SK-N-SH (cell line): Measurements from ENCODE around the gene ZC3H15. TPM values are rescaled to one million over a fixed set of nuclear protein-coding genes. Genes with fewer than 3 reads are reported as not detected.
A peak's percentile ranks its signal among the peaks of the same experiment; 100 is the strongest.

Experiments
- CTCF ChIA-PET: fragments of 300-600, 350-600 bp; formaldehyde crosslinking; extraction: SDS; loops from one replicate; lab custom pipeline; 2021; lab: Yijun Ruan, JAX
- POLR2A ChIA-PET: fragments of 350-600 bp; sonication (Branson Sonifier 250); formaldehyde crosslinking; extraction: SDS; loops from one replicate; lab custom pipeline; 2020; ENCODE audit warnings: antibody characterized with exemption, inconsistent platforms; lab: Yijun Ruan, JAX
- DNase-seq: peaks from one replicate; pipeline ENCODE4 v3.0.0; 2012
- H2AFZ ChIP-seq: fragments of 200-600 bp; sonication (generic); 2 replicates; pipeline ENCODE4 v1.8.1; 2016; ENCODE audit warnings: antibody characterized with exemption, mild to moderate bottlenecking, low read depth
- H3F3A ChIP-seq: fragments of 200-600 bp; sonication (generic); replicated peaks from 2 replicates; pipeline ENCODE3; 2016; ENCODE audit warnings: antibody characterized with exemption, mild to moderate bottlenecking; ENCODE audit not compliant: insufficient read depth
- H3K27ac ChIP-seq, 2 experiments: fragments of 200-500 bp in 1 of 2; fragments of 200-600 bp in 1 of 2; sonication (Bioruptor generic) in 1 of 2; sonication (generic), shearing (Covaris generic) in 1 of 2; 2 replicates each; pipeline versions ENCODE4 v1.5.1 to v1.6.1; 2014 to 2016; ENCODE audit warnings: low read depth in 2 of 2, inconsistent platforms in 1 of 2, low read length in 1 of 2, mild to moderate bottlenecking in 1 of 2, mixed read lengths in 1 of 2
- H3K27me3 ChIP-seq: fragments of 200-600 bp; sonication (generic), shearing (Covaris generic); 2 replicates; pipeline ENCODE4 v1.6.1; 2016; ENCODE audit warnings: mixed run types; ENCODE audit not compliant: insufficient read depth
- H3K36me3 ChIP-seq, 2 experiments: fragments of 200-500 bp in 1 of 2; fragments of 200-600 bp in 1 of 2; sonication (Bioruptor generic) in 1 of 2; sonication (generic) in 1 of 2; replicated peaks in 1 of 2; 2 replicates each; pipeline versions ENCODE3 to v1.5.1; 2014 to 2016; ENCODE audit warnings: low read length in 1 of 2, mild to moderate bottlenecking in 1 of 2; ENCODE audit not compliant: insufficient read depth in 2 of 2, control insufficient read depth in 1 of 2
- H3K4me1 ChIP-seq, 2 experiments: fragments of 200-500 bp in 1 of 2; fragments of 200-600 bp in 1 of 2; sonication (Bioruptor generic) in 1 of 2; sonication (generic), shearing (Covaris generic) in 1 of 2; 2 replicates each; pipeline versions ENCODE4 v1.5.1 to v1.6.1; 2014 to 2016; ENCODE audit warnings: low read depth in 1 of 2, low read length in 1 of 2, mixed run types in 1 of 2; ENCODE audit not compliant: insufficient read depth in 2 of 2, control insufficient read depth in 1 of 2
- H3K4me2 ChIP-seq: fragments of 200-600 bp; sonication (generic), shearing (Covaris generic); 2 replicates; pipeline ENCODE4 v1.6.1; 2017; ENCODE audit warnings: mixed run types
- H3K4me3 ChIP-seq, 2 experiments: fragments of 200-500 bp in 1 of 2; fragments of 200-600 bp in 1 of 2; sonication (Bioruptor generic) in 1 of 2; sonication (generic), shearing (Covaris generic) in 1 of 2; 2 replicates each; pipeline versions ENCODE4 v1.5.1 to v1.8.1; 2014 to 2016; ENCODE audit warnings: low read depth in 2 of 2, inconsistent platforms in 1 of 2, low read length in 1 of 2, mild to moderate bottlenecking in 1 of 2, mixed read lengths in 1 of 2, moderate library complexity in 1 of 2
- H3K79me2 ChIP-seq: fragments of 200-600 bp; sonication (generic); 2 replicates; pipeline ENCODE4 v1.8.1; 2017; ENCODE audit warnings: mild to moderate bottlenecking; ENCODE audit not compliant: insufficient read depth
- H3K9ac ChIP-seq: fragments of 200-600 bp; sonication (generic); 2 replicates; pipeline ENCODE4 v1.6.1; 2017; ENCODE audit warnings: mixed run types
- H3K9me2 ChIP-seq: fragments of 200-600 bp; sonication (generic); 2 replicates; pipeline ENCODE4 v1.6.1; 2017; ENCODE audit warnings: mixed run types
- H3K9me3 ChIP-seq: fragments of 200-600 bp; sonication (generic); 2 replicates; pipeline ENCODE4 v1.6.1; 2017; ENCODE audit warnings: mixed run types, mild to moderate bottlenecking, moderate library complexity
- H4K20me1 ChIP-seq: fragments of 200-600 bp; sonication (generic); 2 replicates; pipeline ENCODE4 v1.6.1; 2017; ENCODE audit warnings: mild to moderate bottlenecking, mixed run types; ENCODE audit not compliant: insufficient read depth
- ELF1 ChIP-seq: IDR thresholded peaks from 2 replicates; pipeline ENCODE4 v1.4.0; 2012
- EP300 ChIP-seq, 2 experiments: IDR thresholded peaks; 2 replicates each; pipeline versions ENCODE4 v1.4.0 to v1.6.1; 2012; ENCODE audit warnings: borderline replicate concordance in 1 of 2, low read depth in 1 of 2, low read length in 1 of 2
- FOXM1 ChIP-seq: IDR thresholded peaks from 2 replicates; pipeline ENCODE4 v1.4.0; 2012; ENCODE audit warnings: low read depth, mild to moderate bottlenecking
- GATA2 ChIP-seq: sonication (generic); formaldehyde crosslinking; IDR thresholded peaks from 2 replicates; pipeline ENCODE4 v1.5.0; 2020; ENCODE audit warnings: mild to moderate bottlenecking, missing genetic modification reagents
- JUND ChIP-seq: IDR thresholded peaks from 2 replicates; pipeline ENCODE4 v1.4.0; 2012
- MEF2A ChIP-seq: IDR thresholded peaks from 2 replicates; pipeline ENCODE4 v1.4.0; 2012; ENCODE audit warnings: low read depth, borderline replicate concordance
- MXI1 ChIP-seq: IDR thresholded peaks from 2 replicates; pipeline ENCODE4 v1.6.1; 2012; ENCODE audit warnings: mild to moderate bottlenecking, low read depth, low read length, improper control_type of control experiment
- NFIC ChIP-seq: IDR thresholded peaks from 2 replicates; pipeline ENCODE4 v1.4.0; 2012; ENCODE audit warnings: borderline replicate concordance
- POLR2AphosphoS5 ChIP-seq: IDR thresholded peaks from 2 replicates; pipeline ENCODE4 v1.6.1; 2012; ENCODE audit warnings: low read depth, low read length
- RAD21 ChIP-seq: IDR thresholded peaks from 2 replicates; pipeline ENCODE4 v1.6.1; 2012; ENCODE audit warnings: mild to moderate bottlenecking, low read length
- RFX5 ChIP-seq: IDR thresholded peaks from 2 replicates; pipeline ENCODE4 v1.6.1; 2012; ENCODE audit warnings: mild to moderate bottlenecking, improper control_type of control experiment, low read length
- RXRA ChIP-seq: IDR thresholded peaks from 2 replicates; pipeline ENCODE4 v1.4.0; 2012; ENCODE audit warnings: low read depth, mild to moderate bottlenecking, borderline replicate concordance
- SIN3A ChIP-seq: IDR thresholded peaks from 2 replicates; pipeline ENCODE4 v1.6.1; 2012; ENCODE audit warnings: low read depth, mild to moderate bottlenecking, low read length, moderate library complexity, borderline replicate concordance
- SMC3 ChIP-seq: IDR thresholded peaks from 2 replicates; pipeline ENCODE4 v1.6.1; 2012; ENCODE audit warnings: low read depth, low read length, improper control_type of control experiment
- TAF1 ChIP-seq: IDR thresholded peaks from 2 replicates; pipeline ENCODE4 v1.6.1; 2012; ENCODE audit warnings: low read depth, mild to moderate bottlenecking, low read length, moderate library complexity, borderline replicate concordance
- YY1 ChIP-seq: IDR thresholded peaks from 2 replicates; pipeline ENCODE4 v1.4.0; 2012; ENCODE audit warnings: low read depth, mild to moderate bottlenecking
- WGBS: methylation state at CpG from one replicate; pipeline ENCODE4 v1.1.6; 2017; ENCODE audit warnings: low lambda C conversion rate; 5-methylcytosine and 5-hydroxymethylcytosine counted together
- polyA plus RNA-seq, 3 experiments: library from polyadenylated mRNA; depleted of rRNA; stranded (reverse); fragments of >200 nt; gene quantifications; 2 replicates each; pipeline ENCODE4 v1.2.3, GENCODE V29; 2012
- TF ChIP-seq, protein P1 (sequence below): IDR thresholded peaks from 2 replicates; pipeline ENCODE4 v1.4.0; 2012; ENCODE audit warnings: low read depth, borderline replicate concordance
- TF ChIP-seq, protein P2 (sequence below): IDR thresholded peaks from 2 replicates; pipeline ENCODE4 v1.6.1; 2012; ENCODE audit warnings: mild to moderate bottlenecking, low read depth, low read length, moderate library complexity
- TF ChIP-seq, protein P3 (sequence below): IDR thresholded peaks from 2 replicates; pipeline ENCODE4 v1.4.0; 2012; ENCODE audit warnings: low read depth, borderline replicate concordance
- TF ChIP-seq, protein P4 (sequence below): IDR thresholded peaks from 2 replicates; pipeline ENCODE4 v1.4.0; 2012; ENCODE audit warnings: low read depth

Gene ZC3H15
- polyA plus RNA-seq, 1 of the 3 experiments (the other 2 are of a cell fraction): 26.5 TPM

DNA sequence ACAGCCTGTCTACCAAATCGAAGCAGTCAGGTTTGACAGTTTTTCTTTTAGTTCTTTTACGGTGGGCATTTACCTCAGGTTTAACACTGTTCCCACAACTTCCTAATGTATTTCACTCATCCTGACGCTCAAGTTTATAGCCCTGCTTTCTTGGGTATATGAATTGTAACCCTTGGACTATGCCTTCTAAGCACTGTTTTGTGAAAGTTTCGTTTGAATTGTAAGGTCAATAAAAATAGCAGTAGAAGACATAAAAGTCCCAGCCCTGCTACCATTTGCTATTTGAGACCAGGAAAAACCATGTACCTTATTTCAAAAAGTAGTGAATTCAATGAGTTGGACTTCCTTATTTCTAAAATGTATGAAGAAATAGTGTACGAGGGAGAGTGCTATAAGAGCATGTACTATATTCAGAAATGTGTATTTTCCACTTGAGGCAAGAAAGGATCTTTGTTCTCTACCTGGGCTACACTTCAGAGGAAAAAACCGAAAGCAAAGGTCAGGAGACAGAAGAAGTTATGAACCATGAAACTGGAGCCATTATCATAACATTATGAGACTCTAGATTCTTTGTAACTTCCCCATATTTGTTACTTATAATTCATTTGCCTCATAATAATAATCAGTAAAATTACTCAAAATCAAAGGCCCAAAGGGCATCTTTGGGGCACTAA is 1.9 kb upstream of the ZC3H15 start:
- TF ChIP-seq GATA2 (CRISPR knock-in tag): no peak
- no peak for TF ChIP-seq RXRA
- TF ChIP-seq NFIC: no peak
- H3K27me3 ChIP-seq: no peaks in the 10 kb centered on the region
- no peak overlapping the region for H3K27ac ChIP-seq
- H3K4me2 ChIP-seq: peak overlapping the region; percentile 76
- H3K36me3 ChIP-seq: peaks cover 0 to 4% of the 10 kb centered on the region in 2 experiments
- peak overlapping the region in 1 of 2 experiments; percentile 94; a peak in 1 of 4 replicates for H3K4me3 ChIP-seq
- H3K9ac ChIP-seq: no peak overlapping the region
- no peaks in the 10 kb centered on the region for H3F3A ChIP-seq
- H3K79me2 ChIP-seq: peaks cover 48% of the 10 kb centered on the region
- CTCF ChIA-PET: no interaction called here
- POLR2A ChIA-PET: no interaction called here
- H3K4me1 ChIP-seq: peaks cover 9 to 10% of the 10 kb centered on the region in 2 experiments; a peak in 3 of 4 replicates
- H2AFZ ChIP-seq: no peak overlapping the region
- H3K9me3 ChIP-seq: no peaks in the 10 kb centered on the region
- H3K9me2 ChIP-seq: no peaks in the 10 kb centered on the region
- DNase-seq: no peak
- peaks cover 22% of the 10 kb centered on the region for H4K20me1 ChIP-seq
- 91% methylated on average over 6 of the region's 6 CpGs for WGBS

DNA sequence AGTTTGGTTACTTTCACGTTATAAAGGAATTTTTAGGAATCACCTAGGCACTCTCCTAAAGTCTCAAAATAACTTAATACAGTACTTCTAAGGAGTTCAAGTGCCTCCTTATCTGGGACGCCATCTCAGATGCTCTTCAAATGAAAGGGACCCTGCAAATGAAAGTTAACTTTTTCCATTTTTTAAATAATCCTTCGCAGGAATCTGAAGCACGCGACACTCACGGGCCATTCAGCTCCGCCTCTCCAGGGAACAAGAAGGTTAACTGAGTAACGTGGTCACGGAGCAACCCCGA is 537 bp upstream of the ZC3H15 start:
- peak overlapping the region; percentile 94 to 99 for H3K4me3 ChIP-seq
- DNase-seq: no peak
- ChIA-PET CTCF (interaction anchor here (0.9 kb wide), 1 partner anchor 156 kb away, joined by 3 read pairs; no protein-coding TSS in a partner anchor), POLR2A (interaction anchor here (0.6 to 1.5 kb wide), 6 partner anchors 19 to 425 kb away, joined by 3 to 9 read pairs (median 4); partner anchors contain the start of gene ITGAV)
- 0% methylated on average over 7 of the region's 10 CpGs for WGBS
- peak overlapping the region; percentile 83 for H2AFZ ChIP-seq
- no peaks in the 10 kb centered on the region for H3K27me3 ChIP-seq
- H3K79me2 ChIP-seq: peaks cover 61% of the 10 kb centered on the region
- no peaks in the 10 kb centered on the region for H3K9me3 ChIP-seq
- H3K4me1 ChIP-seq: peaks cover 9 to 10% of the 10 kb centered on the region in 2 experiments; a peak in 3 of 4 replicates
- peaks cover 35% of the 10 kb centered on the region for H4K20me1 ChIP-seq
- TF ChIP-seq, protein P1, sequence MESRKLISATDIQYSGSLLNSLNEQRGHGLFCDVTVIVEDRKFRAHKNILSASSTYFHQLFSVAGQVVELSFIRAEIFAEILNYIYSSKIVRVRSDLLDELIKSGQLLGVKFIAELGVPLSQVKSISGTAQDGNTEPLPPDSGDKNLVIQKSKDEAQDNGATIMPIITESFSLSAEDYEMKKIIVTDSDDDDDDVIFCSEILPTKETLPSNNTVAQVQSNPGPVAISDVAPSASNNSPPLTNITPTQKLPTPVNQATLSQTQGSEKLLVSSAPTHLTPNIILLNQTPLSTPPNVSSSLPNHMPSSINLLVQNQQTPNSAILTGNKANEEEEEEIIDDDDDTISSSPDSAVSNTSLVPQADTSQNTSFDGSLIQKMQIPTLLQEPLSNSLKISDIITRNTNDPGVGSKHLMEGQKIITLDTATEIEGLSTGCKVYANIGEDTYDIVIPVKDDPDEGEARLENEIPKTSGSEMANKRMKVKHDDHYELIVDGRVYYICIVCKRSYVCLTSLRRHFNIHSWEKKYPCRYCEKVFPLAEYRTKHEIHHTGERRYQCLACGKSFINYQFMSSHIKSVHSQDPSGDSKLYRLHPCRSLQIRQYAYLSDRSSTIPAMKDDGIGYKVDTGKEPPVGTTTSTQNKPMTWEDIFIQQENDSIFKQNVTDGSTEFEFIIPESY: no peak
- TF ChIP-seq JUND (no peak), FOXM1 (no peak), SIN3A (no peak), SMC3 (no peak), EP300 (IDR thresholded peaks at IDR 0.05; ENCODE audit: borderline replicate concordance in 1 of 2, low read depth in 1 of 2, low read length in 1 of 2) (no peak), RAD21 (no peak), POLR2AphosphoS5 (no peak), RFX5 (no peak), MXI1 (no peak), TAF1 (no peak), ELF1 (no peak), MEF2A (no peak), YY1 (no peak)
- TF ChIP-seq, protein P2, sequence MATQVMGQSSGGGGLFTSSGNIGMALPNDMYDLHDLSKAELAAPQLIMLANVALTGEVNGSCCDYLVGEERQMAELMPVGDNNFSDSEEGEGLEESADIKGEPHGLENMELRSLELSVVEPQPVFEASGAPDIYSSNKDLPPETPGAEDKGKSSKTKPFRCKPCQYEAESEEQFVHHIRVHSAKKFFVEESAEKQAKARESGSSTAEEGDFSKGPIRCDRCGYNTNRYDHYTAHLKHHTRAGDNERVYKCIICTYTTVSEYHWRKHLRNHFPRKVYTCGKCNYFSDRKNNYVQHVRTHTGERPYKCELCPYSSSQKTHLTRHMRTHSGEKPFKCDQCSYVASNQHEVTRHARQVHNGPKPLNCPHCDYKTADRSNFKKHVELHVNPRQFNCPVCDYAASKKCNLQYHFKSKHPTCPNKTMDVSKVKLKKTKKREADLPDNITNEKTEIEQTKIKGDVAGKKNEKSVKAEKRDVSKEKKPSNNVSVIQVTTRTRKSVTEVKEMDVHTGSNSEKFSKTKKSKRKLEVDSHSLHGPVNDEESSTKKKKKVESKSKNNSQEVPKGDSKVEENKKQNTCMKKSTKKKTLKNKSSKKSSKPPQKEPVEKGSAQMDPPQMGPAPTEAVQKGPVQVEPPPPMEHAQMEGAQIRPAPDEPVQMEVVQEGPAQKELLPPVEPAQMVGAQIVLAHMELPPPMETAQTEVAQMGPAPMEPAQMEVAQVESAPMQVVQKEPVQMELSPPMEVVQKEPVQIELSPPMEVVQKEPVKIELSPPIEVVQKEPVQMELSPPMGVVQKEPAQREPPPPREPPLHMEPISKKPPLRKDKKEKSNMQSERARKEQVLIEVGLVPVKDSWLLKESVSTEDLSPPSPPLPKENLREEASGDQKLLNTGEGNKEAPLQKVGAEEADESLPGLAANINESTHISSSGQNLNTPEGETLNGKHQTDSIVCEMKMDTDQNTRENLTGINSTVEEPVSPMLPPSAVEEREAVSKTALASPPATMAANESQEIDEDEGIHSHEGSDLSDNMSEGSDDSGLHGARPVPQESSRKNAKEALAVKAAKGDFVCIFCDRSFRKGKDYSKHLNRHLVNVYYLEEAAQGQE: no peak
- TF ChIP-seq, protein P3, sequence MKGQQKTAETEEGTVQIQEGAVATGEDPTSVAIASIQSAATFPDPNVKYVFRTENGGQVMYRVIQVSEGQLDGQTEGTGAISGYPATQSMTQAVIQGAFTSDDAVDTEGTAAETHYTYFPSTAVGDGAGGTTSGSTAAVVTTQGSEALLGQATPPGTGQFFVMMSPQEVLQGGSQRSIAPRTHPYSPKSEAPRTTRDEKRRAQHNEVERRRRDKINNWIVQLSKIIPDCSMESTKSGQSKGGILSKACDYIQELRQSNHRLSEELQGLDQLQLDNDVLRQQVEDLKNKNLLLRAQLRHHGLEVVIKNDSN: no peak
- TF ChIP-seq, protein P4, sequence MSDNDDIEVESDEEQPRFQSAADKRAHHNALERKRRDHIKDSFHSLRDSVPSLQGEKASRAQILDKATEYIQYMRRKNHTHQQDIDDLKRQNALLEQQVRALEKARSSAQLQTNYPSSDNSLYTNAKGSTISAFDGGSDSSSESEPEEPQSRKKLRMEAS: no peak
- TF ChIP-seq, all 33 proteins: peak for 0
- Histone ChIP-seq H3K9ac (peak overlapping the region; percentile 86), H3F3A (no peaks in the 10 kb centered on the region), H3K9me2 (no peaks in the 10 kb centered on the region), H3K27ac (peak overlapping the region; percentile 92 to 97), H3K36me3 (peaks cover 4 to 6% of the 10 kb centered on the region in 2 experiments), H3K4me2 (peak overlapping the region; percentile 76)
